H9 (cell line): Measurements from ENCODE around the gene OSM. TPM values are rescaled to one million over a fixed set of nuclear protein-coding genes. Genes with fewer than 3 reads are reported as not detected.

ENCODE experiments used
- DNase-seq: peaks from one replicate; pipeline ENCODE4 v3.0.0-alpha.2; 2017
- H2AFZ ChIP-seq: one replicate; pipeline ENCODE4 v1.6.1; 2013; ENCODE audit warnings: mild to moderate bottlenecking, low read length, control low read depth, moderate library complexity
- H2AK5ac ChIP-seq: 2 replicates; pipeline ENCODE4 v1.6.1; 2013; ENCODE audit warnings: low read length, control low read depth, mixed read lengths; ENCODE audit not compliant: insufficient read length
- H2BK120ac ChIP-seq: one replicate; pipeline ENCODE4 v1.6.1; 2013; ENCODE audit warnings: low read depth, mild to moderate bottlenecking, low read length, control low read depth, inconsistent platforms; ENCODE audit not compliant: poor library complexity, severe bottlenecking
- H2BK12ac ChIP-seq: 2 replicates; pipeline ENCODE4 v1.6.1; 2013; ENCODE audit warnings: low read length, control low read depth, mixed read lengths, low read depth; ENCODE audit not compliant: insufficient read length
- H2BK15ac ChIP-seq: 2 replicates; pipeline ENCODE4 v1.6.1; 2013; ENCODE audit warnings: low read depth, low read length, control low read depth
- H2BK20ac ChIP-seq: one replicate; pipeline ENCODE4 v1.6.1; 2013; ENCODE audit warnings: low read depth, mild to moderate bottlenecking, low read length, control low read depth, inconsistent platforms; ENCODE audit not compliant: poor library complexity, severe bottlenecking
- H2BK5ac ChIP-seq: 2 replicates; pipeline ENCODE4 v1.6.1; 2013; ENCODE audit warnings: low read length, control low read depth, mixed read lengths; ENCODE audit not compliant: insufficient read length
- H3K14ac ChIP-seq: 2 replicates; pipeline ENCODE4 v1.6.1; 2013; ENCODE audit warnings: low read length, control low read depth; ENCODE audit not compliant: insufficient read depth
- H3K18ac ChIP-seq: 2 replicates; pipeline ENCODE4 v1.6.1; 2013; ENCODE audit warnings: low read depth, mild to moderate bottlenecking, mixed read lengths, low read length, control low read depth; ENCODE audit not compliant: insufficient read length
- H3K23ac ChIP-seq: 2 replicates; pipeline ENCODE4 v1.6.1; 2013; ENCODE audit warnings: low read length, control low read depth, mixed read lengths, low read depth; ENCODE audit not compliant: insufficient read length
- H3K23me2 ChIP-seq: 2 replicates; pipeline ENCODE4 v1.6.1; 2013; ENCODE audit warnings: low read depth, mild to moderate bottlenecking, mixed read lengths, low read length, control low read depth; ENCODE audit not compliant: insufficient read length, poor library complexity, severe bottlenecking
- H3K27ac ChIP-seq: 2 replicates; pipeline ENCODE4 v1.5.1; 2013; ENCODE audit warnings: low read length, control low read depth, mixed read lengths, low read depth; ENCODE audit not compliant: insufficient read length
- H3K27me3 ChIP-seq: 2 replicates; pipeline ENCODE4 v1.6.1; 2013; ENCODE audit warnings: low read length, control low read depth, inconsistent platforms; ENCODE audit not compliant: insufficient read depth
- H3K4ac ChIP-seq: 2 replicates; pipeline ENCODE4 v1.6.1; 2013; ENCODE audit warnings: low read depth, mild to moderate bottlenecking, control low read depth, inconsistent platforms, low read length, moderate library complexity
- H3K4me1 ChIP-seq: 2 replicates; pipeline ENCODE4 v1.6.1; 2013; ENCODE audit warnings: low read length, control low read depth, inconsistent platforms; ENCODE audit not compliant: insufficient read depth
- H3K4me2 ChIP-seq: 2 replicates; pipeline ENCODE4 v1.6.1; 2013; ENCODE audit warnings: low read length, control low read depth, mixed read lengths; ENCODE audit not compliant: insufficient read length, insufficient read depth
- H3K56ac ChIP-seq: 2 replicates; pipeline ENCODE4 v1.6.1; 2013; ENCODE audit warnings: low read depth, mild to moderate bottlenecking, mixed read lengths, low read length, control low read depth; ENCODE audit not compliant: insufficient read length
- H3K79me1 ChIP-seq: 2 replicates; pipeline ENCODE4 v1.6.1; 2013; ENCODE audit warnings: low read depth, mild to moderate bottlenecking, moderate library complexity, low read length, control low read depth, inconsistent platforms; ENCODE audit not compliant: insufficient read depth, poor library complexity, severe bottlenecking
- H3K79me2 ChIP-seq: 2 replicates; pipeline ENCODE4 v1.6.1; 2013; ENCODE audit warnings: low read length, control low read depth, inconsistent platforms; ENCODE audit not compliant: insufficient read depth
- H3K9ac ChIP-seq: 2 replicates; pipeline ENCODE4 v1.6.1; 2013; ENCODE audit warnings: low read length, control low read depth, mixed read lengths; ENCODE audit not compliant: insufficient read length; ENCODE audit errors: extremely low read depth
- H3K9me3 ChIP-seq: one replicate; pipeline ENCODE4 v1.6.1; 2013; ENCODE audit warnings: low read depth, low read length, inconsistent platforms; ENCODE audit not compliant: control insufficient read depth
- H3T11ph ChIP-seq: one replicate; pipeline ENCODE4 v1.6.1; 2013; ENCODE audit warnings: mild to moderate bottlenecking, low read length, control low read depth, inconsistent platforms
- H4K20me1 ChIP-seq: one replicate; pipeline ENCODE4 v1.6.1; 2013; ENCODE audit not compliant: control insufficient read depth, insufficient read length, insufficient read depth
- H4K5ac ChIP-seq: 2 replicates; pipeline ENCODE4 v1.6.1; 2013; ENCODE audit warnings: low read depth, mild to moderate bottlenecking, mixed read lengths, low read length, control low read depth; ENCODE audit not compliant: insufficient read length
- H4K8ac ChIP-seq: replicated peaks from 2 replicates; pipeline ENCODE4 v1.6.1; 2013; ENCODE audit warnings: low read length, control low read depth, mixed read lengths, low read depth; ENCODE audit not compliant: insufficient read length
- H4K91ac ChIP-seq: 2 replicates; pipeline ENCODE4 v1.6.1; 2013; ENCODE audit warnings: low read depth, mild to moderate bottlenecking, moderate library complexity, mixed read lengths, low read length, control low read depth; ENCODE audit not compliant: insufficient read length
- H3K27ac Mint-ChIP-seq, 3 experiments: 2 replicates in 2 of 3; 3 replicates in 1 of 3; pipeline ENCODE4 v1.8.0; 2020 to 2021; ENCODE audit warnings: mixed read lengths in 3 of 3, mild to moderate bottlenecking in 1 of 3, moderate library complexity in 1 of 3
- H3K27me3 Mint-ChIP-seq: 2 replicates; pipeline ENCODE4 v1.8.0; 2021; ENCODE audit warnings: low read depth, mild to moderate bottlenecking, moderate library complexity, mixed read lengths
- H3K36me3 Mint-ChIP-seq, 3 experiments: 2 replicates in 2 of 3; 3 replicates in 1 of 3; pipeline ENCODE4 v1.8.0; 2020 to 2021; ENCODE audit warnings: low read depth in 3 of 3, mixed read lengths in 3 of 3; ENCODE audit not compliant: insufficient read depth in 1 of 3
- H3K4me1 Mint-ChIP-seq, 2 experiments: 2 replicates each; pipeline ENCODE4 v1.8.0; 2020; ENCODE audit warnings: mixed read lengths in 2 of 2
- H3K4me3 Mint-ChIP-seq, 2 experiments: 2 replicates in 1 of 2; 3 replicates in 1 of 2; pipeline ENCODE4 v1.8.0; 2020 to 2021; ENCODE audit warnings: mild to moderate bottlenecking in 2 of 2, mixed read lengths in 2 of 2, moderate library complexity in 1 of 2
- H3K9me3 Mint-ChIP-seq, 2 experiments: 2 replicates in 1 of 2; 3 replicates in 1 of 2; pipeline ENCODE4 v1.8.0; 2020; ENCODE audit warnings: mild to moderate bottlenecking in 2 of 2, mixed read lengths in 2 of 2, moderate library complexity in 1 of 2
- CTCF ChIP-seq: fragments of 200-600 bp; sonication (generic); conservative IDR thresholded peaks from 3 replicates; pipeline ENCODE4 v1.8.0; 2021; ENCODE audit warnings: antibody characterized with exemption, mild to moderate bottlenecking
- WGBS: extraction: QIAGEN DNeasy Blood & Tissue Kit; methylation state at CpG from one replicate; pipeline ENCODE4 v1.1.7; 2013; ENCODE audit warnings: missing lambda C conversion rate, low lambda C conversion rate, mixed read lengths; ENCODE audit not compliant: insufficient read length; ENCODE audit errors: extremely low coverage; 5-methylcytosine and 5-hydroxymethylcytosine counted together
- total RNA-seq: library from RNA; stranded (reverse); gene quantifications from 2 replicates; pipeline ENCODE4 v1.2.1, GENCODE V29; 2021

Gene OSM
- total RNA-seq, 1 experiment from 2014 or later = not detected

- Histone ChIP-seq H2BK15ac (no peak overlapping the region), H4K20me1 (peaks cover 3% of the 10 kb centered on the region), H3K27me3 (no peaks in the 10 kb centered on the region), H3K79me1 (no peaks in the 10 kb centered on the region), H3T11ph (no peak overlapping the region), H4K8ac (no peak overlapping the region), H3K23ac (no peak overlapping the region), H3K56ac (no peak overlapping the region), H3K9ac (no peak overlapping the region), H3K27ac (no peak overlapping the region), H2BK120ac (no peak overlapping the region), H2AK5ac (no peak overlapping the region), H2BK5ac (no peak overlapping the region), H3K79me2 (no peaks in the 10 kb centered on the region), H2BK20ac (no peak overlapping the region), H4K5ac (no peak overlapping the region), H3K4me1 (no peaks in the 10 kb centered on the region), H2BK12ac (no peak overlapping the region), H3K18ac (no peak overlapping the region), H3K4me2 (peak overlapping the region; percentile 78), H4K91ac (no peak overlapping the region), H3K23me2 (peaks cover 9% of the 10 kb centered on the region), H3K9me3 (no peaks in the 10 kb centered on the region), H3K4ac (no peak overlapping the region), H3K14ac (no peak overlapping the region), H2AFZ (no peak overlapping the region)
- no CpG with 5 or more reads among the region's 5 CpGs for WGBS
- Mint-ChIP-seq H3K4me1 (peaks cover 28 to 31% of the 10 kb centered on the region in 2 experiments), H3K27me3 (peaks cover 9% of the 10 kb centered on the region), H3K4me3 (peak overlapping the region in 1 of 2 experiments; percentile 27; a peak in 2 of 5 replicates), H3K9me3 (no peaks in the 10 kb centered on the region), H3K36me3 (peaks cover 0 to 20% (median 7%) of the 10 kb centered on the region in 3 experiments; a peak in 4 of 7 replicates), H3K27ac (no peak overlapping the region)
- DNase-seq = no peak
- TF ChIP-seq CTCF = no peak
These were observed 22.0 kb downstream of the OSM start for GRCh38 chr22:30244641-30245040.
